ENCODE data around the gene MGMT. TPM values are rescaled to one million over a fixed set of nuclear protein-coding genes. Genes with fewer than 3 reads are reported as not detected.
A peak's percentile ranks its signal among the peaks of the same experiment; 100 is the strongest.

Gene MGMT
- polyA plus RNA-seq, 1 donor from 2014 or later, result 0.94 TPM

DNA sequence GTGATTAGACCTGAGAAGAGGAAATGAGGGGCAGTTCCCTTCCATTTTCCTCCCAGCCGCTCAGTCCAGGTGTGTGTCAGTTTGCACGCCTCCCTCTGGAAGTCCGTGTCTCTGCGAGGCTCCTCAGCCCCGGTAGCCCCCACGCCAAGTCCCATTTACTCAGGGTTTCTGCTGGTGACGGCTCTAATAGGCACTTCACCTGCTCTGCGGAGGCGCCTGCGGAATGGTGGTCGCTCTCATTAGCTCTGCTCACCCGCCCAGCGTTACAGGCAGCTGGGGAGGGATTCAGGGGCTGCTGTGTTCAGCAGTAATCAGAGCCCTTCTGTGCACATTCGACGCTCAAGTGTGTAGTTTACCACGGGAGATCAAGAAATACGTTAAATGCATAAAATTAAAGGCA is 179.9 kb downstream of the MGMT start:
- Histone ChIP-seq H3K27ac (ENCODE audit: low read length) (no peak overlapping the region), H3F3A (ENCODE audit: insufficient read depth, low read length, poor library complexity, severe bottlenecking) (no peaks in the 10 kb centered on the region), H2AFZ (ENCODE audit: low read depth, low read length) (no peak overlapping the region)

DNA sequence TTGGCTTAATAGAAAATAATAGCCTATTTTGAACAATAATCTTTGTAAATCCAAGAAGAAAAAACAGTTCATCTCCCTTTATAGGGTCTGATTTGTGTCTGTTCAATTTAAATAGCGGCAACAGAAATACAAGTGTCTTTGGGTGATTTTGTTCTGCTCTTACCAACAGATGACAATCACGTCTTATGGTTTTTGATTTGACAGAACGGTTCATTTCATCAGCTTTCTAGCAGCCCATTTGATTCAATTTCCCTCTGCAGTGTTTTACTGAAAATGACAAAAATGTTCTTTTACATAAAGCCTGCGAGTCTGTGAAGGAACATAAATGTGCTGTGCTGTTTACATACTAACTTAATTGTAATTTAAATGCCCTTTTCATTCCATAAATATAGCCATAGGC is 180.5 kb downstream of the MGMT start:
- H3K9me3 ChIP-seq (ENCODE audit: low read length), result no peaks in the 10 kb centered on the region
- H3F3A ChIP-seq (ENCODE audit: insufficient read depth, low read length, poor library complexity, severe bottlenecking), result no peaks in the 10 kb centered on the region
- H3K79me2 ChIP-seq (replicated peaks; ENCODE audit: insufficient read depth, low read length), result no peaks in the 10 kb centered on the region
- TF ChIP-seq REST (IDR thresholded peaks at IDR 0.05; ENCODE audit: borderline replicate concordance) (no peak), EZH2 (IDR thresholded peaks at IDR 0.05; ENCODE audit: borderline replicate concordance, insufficient read depth, low read length, poor library complexity, severe bottlenecking) (no peak), EP300 (conservative IDR thresholded peaks at IDR 0.05; ENCODE audit: poor library complexity, severe bottlenecking) (no peak), MXI1 (conservative IDR thresholded peaks at IDR 0.05; ENCODE audit: poor library complexity, severe bottlenecking) (no peak), SMC3 (conservative IDR thresholded peaks at IDR 0.05; ENCODE audit: poor library complexity) (no peak), POLR2AphosphoS5 (IDR thresholded peaks at IDR 0.05) (no peak), RAD21 (conservative IDR thresholded peaks at IDR 0.05) (no peak)
- TF ChIP-seq, protein P1, sequence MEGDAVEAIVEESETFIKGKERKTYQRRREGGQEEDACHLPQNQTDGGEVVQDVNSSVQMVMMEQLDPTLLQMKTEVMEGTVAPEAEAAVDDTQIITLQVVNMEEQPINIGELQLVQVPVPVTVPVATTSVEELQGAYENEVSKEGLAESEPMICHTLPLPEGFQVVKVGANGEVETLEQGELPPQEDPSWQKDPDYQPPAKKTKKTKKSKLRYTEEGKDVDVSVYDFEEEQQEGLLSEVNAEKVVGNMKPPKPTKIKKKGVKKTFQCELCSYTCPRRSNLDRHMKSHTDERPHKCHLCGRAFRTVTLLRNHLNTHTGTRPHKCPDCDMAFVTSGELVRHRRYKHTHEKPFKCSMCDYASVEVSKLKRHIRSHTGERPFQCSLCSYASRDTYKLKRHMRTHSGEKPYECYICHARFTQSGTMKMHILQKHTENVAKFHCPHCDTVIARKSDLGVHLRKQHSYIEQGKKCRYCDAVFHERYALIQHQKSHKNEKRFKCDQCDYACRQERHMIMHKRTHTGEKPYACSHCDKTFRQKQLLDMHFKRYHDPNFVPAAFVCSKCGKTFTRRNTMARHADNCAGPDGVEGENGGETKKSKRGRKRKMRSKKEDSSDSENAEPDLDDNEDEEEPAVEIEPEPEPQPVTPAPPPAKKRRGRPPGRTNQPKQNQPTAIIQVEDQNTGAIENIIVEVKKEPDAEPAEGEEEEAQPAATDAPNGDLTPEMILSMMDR (IDR thresholded peaks at IDR 0.05; ENCODE audit: poor library complexity, severe bottlenecking), result no peak

More for the DNA sequence above, 179.9 kb downstream of the MGMT start:
- TF ChIP-seq MXI1 (conservative IDR thresholded peaks at IDR 0.05; ENCODE audit: poor library complexity, severe bottlenecking) (no peak), REST (IDR thresholded peaks at IDR 0.05; ENCODE audit: borderline replicate concordance) (no peak), SMC3 (conservative IDR thresholded peaks at IDR 0.05; ENCODE audit: poor library complexity) (no peak), POLR2AphosphoS5 (IDR thresholded peaks at IDR 0.05) (no peak), EZH2 (IDR thresholded peaks at IDR 0.05; ENCODE audit: borderline replicate concordance, insufficient read depth, low read length, poor library complexity, severe bottlenecking) (no peak), EP300 (conservative IDR thresholded peaks at IDR 0.05; ENCODE audit: poor library complexity, severe bottlenecking) (no peak), TAF1 (IDR thresholded peaks at IDR 0.05; ENCODE audit: low read depth) (no peak), RAD21 (conservative IDR thresholded peaks at IDR 0.05) (no peak)
- TF ChIP-seq, protein P1 (IDR thresholded peaks at IDR 0.05; ENCODE audit: poor library complexity, severe bottlenecking), result no peak
- Histone ChIP-seq H3K36me3 (ENCODE audit: insufficient read depth, low read length) (no peaks in the 10 kb centered on the region), H3K9me2 (ENCODE audit: insufficient read depth, low read length) (no peaks in the 10 kb centered on the region), H3K4me3 (ENCODE audit: low read length) (peak overlapping the region; percentile 13), H3K27me3 (ENCODE audit: insufficient read depth, low read depth, low read length) (no peaks in the 10 kb centered on the region), H3K9ac (ENCODE audit: low read length) (no peak overlapping the region), H3K79me2 (replicated peaks; ENCODE audit: insufficient read depth, low read length) (no peaks in the 10 kb centered on the region), H4K20me1 (ENCODE audit: insufficient read depth) (no peaks in the 10 kb centered on the region), H3K4me2 (ENCODE audit: low read length) (no peak overlapping the region), H3K9me3 (ENCODE audit: low read length) (no peaks in the 10 kb centered on the region)

More for the DNA sequence above, 180.5 kb downstream of the MGMT start:
- Histone ChIP-seq H3K4me3 (ENCODE audit: low read length) (peak overlapping the region; percentile 13), H3K27ac (ENCODE audit: low read length) (no peak overlapping the region), H3K9ac (ENCODE audit: low read length) (no peak overlapping the region), H4K20me1 (ENCODE audit: insufficient read depth) (no peaks in the 10 kb centered on the region), H3K9me2 (ENCODE audit: insufficient read depth, low read length) (no peaks in the 10 kb centered on the region), H3K27me3 (ENCODE audit: insufficient read depth, low read depth, low read length) (no peaks in the 10 kb centered on the region), H3K4me2 (ENCODE audit: low read length) (no peak overlapping the region), H3K36me3 (ENCODE audit: insufficient read depth, low read length) (no peaks in the 10 kb centered on the region), H2AFZ (ENCODE audit: low read depth, low read length) (no peak overlapping the region)

Measured in neural cell (in vitro differentiated cells).